Esophagus muscularis mucosa (tissue), 4 donors: ENCODE measurements around the gene MID1.

Experiments
- EP300 ChIP-seq: sonication (generic); formaldehyde crosslinking; IDR thresholded peaks from one replicate; pipeline ENCODE4 v1.6.1; 2017; ENCODE audit warnings: antibody characterized with exemption
- POLR2A ChIP-seq: fragments of 450-650 bp; IDR thresholded peaks from one replicate; pipeline ENCODE4 v1.6.1; 2017; ENCODE audit warnings: antibody characterized with exemption, moderate library complexity, mild to moderate bottlenecking, low read depth
- TF ChIP-seq, protein P1 (sequence below), 3 experiments: fragments of 200-600 bp in 2 of 3; fragments of 450-650 bp in 1 of 3; sonication (generic) in 2 of 3; IDR thresholded peaks; one replicate each; pipeline ENCODE4 v1.5.1; 2017 to 2019; ENCODE audit warnings: antibody characterized with exemption in 3 of 3, mild to moderate bottlenecking in 2 of 3, moderate library complexity in 1 of 3

DNA sequence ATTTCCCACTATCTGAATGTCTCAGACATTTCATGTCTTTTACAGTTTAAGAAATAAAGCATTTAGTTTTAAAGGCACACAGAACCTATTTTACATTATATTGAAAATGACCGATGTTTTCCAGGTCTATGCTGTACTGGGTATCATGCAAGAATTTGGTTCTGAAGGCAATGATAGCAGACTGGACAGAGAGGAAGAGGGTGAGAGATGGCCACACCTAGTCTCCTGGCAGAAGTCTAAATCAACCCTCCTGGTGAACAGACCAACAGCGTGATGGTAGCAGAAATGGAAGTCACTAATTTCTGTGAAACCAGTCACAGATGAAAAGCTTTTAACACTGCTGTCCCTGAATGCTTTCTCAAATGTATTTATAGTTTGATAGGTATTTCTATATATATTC is 41.9 kb downstream of the MID1 start:
- TF ChIP-seq EP300, result no peak
- no peak for TF ChIP-seq POLR2A
- TF ChIP-seq, protein P1, sequence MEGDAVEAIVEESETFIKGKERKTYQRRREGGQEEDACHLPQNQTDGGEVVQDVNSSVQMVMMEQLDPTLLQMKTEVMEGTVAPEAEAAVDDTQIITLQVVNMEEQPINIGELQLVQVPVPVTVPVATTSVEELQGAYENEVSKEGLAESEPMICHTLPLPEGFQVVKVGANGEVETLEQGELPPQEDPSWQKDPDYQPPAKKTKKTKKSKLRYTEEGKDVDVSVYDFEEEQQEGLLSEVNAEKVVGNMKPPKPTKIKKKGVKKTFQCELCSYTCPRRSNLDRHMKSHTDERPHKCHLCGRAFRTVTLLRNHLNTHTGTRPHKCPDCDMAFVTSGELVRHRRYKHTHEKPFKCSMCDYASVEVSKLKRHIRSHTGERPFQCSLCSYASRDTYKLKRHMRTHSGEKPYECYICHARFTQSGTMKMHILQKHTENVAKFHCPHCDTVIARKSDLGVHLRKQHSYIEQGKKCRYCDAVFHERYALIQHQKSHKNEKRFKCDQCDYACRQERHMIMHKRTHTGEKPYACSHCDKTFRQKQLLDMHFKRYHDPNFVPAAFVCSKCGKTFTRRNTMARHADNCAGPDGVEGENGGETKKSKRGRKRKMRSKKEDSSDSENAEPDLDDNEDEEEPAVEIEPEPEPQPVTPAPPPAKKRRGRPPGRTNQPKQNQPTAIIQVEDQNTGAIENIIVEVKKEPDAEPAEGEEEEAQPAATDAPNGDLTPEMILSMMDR (IDR thresholded peaks at IDR 0.05), result no peak
